Adrenal gland (tissue), 5 donors: ENCODE measurements around the gene USP40.

Experiments used
- CTCF ChIP-seq, 6 experiments: fragments of 450-650 bp in 4 of 6; fragments of 200-600 bp in 2 of 6; sonication (generic) in 1 of 6; IDR thresholded peaks; 1 replicate in 5 of 6; 2 replicates in 1 of 6; pipeline versions ENCODE4 v1.5.1 to v1.8.0; 2016 to 2021; ENCODE audit warnings: antibody characterized with exemption in 6 of 6, mild to moderate bottlenecking in 2 of 6, moderate library complexity in 1 of 6
- POLR2A ChIP-seq, 2 donors: fragments of 450-650 bp; IDR thresholded peaks; one replicate each; pipeline ENCODE4 v1.6.1; 2017; ENCODE audit warnings: antibody characterized with exemption in 2 of 2, mild to moderate bottlenecking in 2 of 2, moderate library complexity in 1 of 2
- donor health status: DM: no; HTN: no; CAD: no.

DNA sequence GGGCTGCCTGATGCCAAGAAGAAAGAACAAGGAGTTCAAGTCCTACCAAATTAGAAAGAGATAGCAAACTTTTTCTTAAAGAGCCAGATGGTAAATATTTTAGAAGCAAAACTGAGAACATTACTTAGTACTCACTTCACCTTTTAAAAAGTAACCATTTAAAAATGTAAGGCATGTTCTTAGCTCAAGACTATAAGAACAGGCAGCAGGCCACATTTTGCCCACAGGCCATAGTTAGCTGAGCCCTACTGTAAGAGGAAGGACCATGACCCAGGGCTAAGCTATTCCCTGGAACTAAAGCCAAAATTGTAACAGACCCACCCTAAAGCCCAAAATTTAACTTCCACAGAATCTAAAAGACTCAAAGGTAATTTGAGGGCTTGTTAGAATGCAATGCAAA, 31.3 kb downstream of the USP40 start:
- TF ChIP-seq CTCF (IDR thresholded peaks at IDR 0.05) (no peak), POLR2A (IDR thresholded peaks at IDR 0.05) (no peak)
